OCI-LY1 (cell line): ENCODE data around the gene MEIOB.

Source experiments
- CTCF ChIP-seq: fragments of 200-600 bp; sonication (generic), shearing (Covaris generic); IDR thresholded peaks from 2 replicates; pipeline ENCODE4 v1.5.1; 2017; ENCODE audit warnings: mild to moderate bottlenecking, antibody characterized with exemption, low read length, moderate library complexity, mixed read lengths
- EZH2 ChIP-seq: fragments of 200-600 bp; sonication (generic), shearing (Covaris generic); IDR thresholded peaks from 2 replicates; pipeline ENCODE4 v1.8.0; 2017; ENCODE audit warnings: borderline replicate concordance, mixed run types, mild to moderate bottlenecking, antibody characterized with exemption, low read length, moderate library complexity, mixed read lengths

DNA sequence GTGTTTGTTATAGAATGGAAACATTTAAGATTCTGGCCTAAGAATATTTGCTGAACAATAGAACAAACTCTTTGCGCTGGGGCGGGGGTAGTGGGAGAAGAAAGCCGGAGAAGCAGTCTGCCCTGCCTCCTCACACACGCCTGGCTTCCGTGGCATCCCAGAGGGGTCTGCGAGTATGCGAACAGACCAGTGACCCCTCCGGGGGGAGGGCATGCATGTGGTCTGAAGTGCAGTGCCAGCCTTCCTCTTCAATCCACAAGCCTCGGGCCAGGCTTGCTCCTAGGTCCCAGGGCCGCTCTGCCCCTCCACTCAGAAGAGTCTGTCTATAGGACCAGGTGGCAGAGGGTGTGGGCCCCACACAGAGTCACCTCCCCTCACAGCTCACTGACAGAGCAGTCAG, 64.3 kb downstream of the MEIOB start:
- TF ChIP-seq EZH2 (no peak), CTCF (no peak)
